PFSK-1 (cell line): ENCODE measurements around the gene SEC61A1.

Source experiments
- FOXP2 ChIP-seq: optimal IDR thresholded peaks from 2 replicates; pipeline ENCODE3; 2011; ENCODE audit warnings: borderline replicate concordance, control low read depth, inconsistent platforms; ENCODE audit not compliant: insufficient read depth; ENCODE audit errors: extremely low read length, extremely low read depth
- POLR2AphosphoS5 ChIP-seq: IDR thresholded peaks from 2 replicates; pipeline ENCODE4 v1.6.1; 2012; ENCODE audit warnings: low read depth, mild to moderate bottlenecking, control low read depth, low read length, moderate library complexity
- REST ChIP-seq, 2 experiments: IDR thresholded peaks; 2 replicates each; pipeline versions ENCODE4 v1.6.1 to v1.8.0; 2011 to 2012; ENCODE audit warnings: low read depth in 2 of 2, low read length in 2 of 2, control low read depth in 1 of 2, inconsistent platforms in 1 of 2, mild to moderate bottlenecking in 1 of 2, moderate library complexity in 1 of 2; ENCODE audit not compliant: insufficient read depth in 1 of 2
- SIN3A ChIP-seq: IDR thresholded peaks from 2 replicates; pipeline ENCODE4 v1.6.1; 2012; ENCODE audit warnings: mild to moderate bottlenecking, low read length, moderate library complexity, borderline replicate concordance; ENCODE audit not compliant: insufficient read depth
- TAF1 ChIP-seq: IDR thresholded peaks from 2 replicates; pipeline ENCODE4 v1.6.1; 2012; ENCODE audit warnings: low read length, control low read depth, borderline replicate concordance; ENCODE audit not compliant: insufficient read depth

Gene SEC61A1

GRCh38 chr3:128069271-128069670 is 17.0 kb downstream of the SEC61A1 start:
- TF ChIP-seq POLR2AphosphoS5 (no peak), REST (IDR thresholded peaks at IDR 0.05; ENCODE audit: insufficient read depth in 1 of 2, low read depth in 2 of 2, low read length in 2 of 2) (no peak)

- TF ChIP-seq REST (IDR thresholded peaks at IDR 0.05; ENCODE audit: insufficient read depth in 1 of 2, low read depth in 2 of 2, low read length in 2 of 2) (no peak), TAF1 (no peak), FOXP2 (no peak), POLR2AphosphoS5 (peak; percentile 41), SIN3A (no peak)
These were observed 18.8 kb downstream of the SEC61A1 start for GRCh38 chr3:128070898-128071591.

- no peak for TF ChIP-seq FOXP2
- TF ChIP-seq POLR2AphosphoS5 = no peak; the same call in 1 of the 2 replicates
- no peak for TF ChIP-seq TAF1
- no peak for TF ChIP-seq SIN3A
- TF ChIP-seq REST (IDR thresholded peaks at IDR 0.05; ENCODE audit: insufficient read depth in 1 of 2, low read depth in 2 of 2, low read length in 2 of 2) = no peak
These were observed 19.7 kb downstream of the SEC61A1 start for GRCh38 chr3:128071771-128072453.

GRCh38 chr3:128072454-128073184 is 20.4 kb downstream of the SEC61A1 start:
- TF ChIP-seq POLR2AphosphoS5 = no peak
- TF ChIP-seq SIN3A = no peak

- TF ChIP-seq SIN3A (no peak), REST (IDR thresholded peaks at IDR 0.05; ENCODE audit: insufficient read depth in 1 of 2, low read depth in 2 of 2, low read length in 2 of 2) (no peak), POLR2AphosphoS5 (no peak), FOXP2 (no peak), TAF1 (no peak)
These were observed 21.0 kb downstream of the SEC61A1 start for GRCh38 chr3:128073185-128073725.
